Kidney tubule cell (primary cell): ENCODE data around the gene MESP1.
A peak's percentile ranks its signal among the peaks of the same experiment; 100 is the strongest.

ENCODE experiments used
- DNase-seq: peaks from one replicate; pipeline ENCODE4 v3.0.0-alpha.2; 2018; ENCODE audit warnings: low spot score

MESP1 gene

DNA sequence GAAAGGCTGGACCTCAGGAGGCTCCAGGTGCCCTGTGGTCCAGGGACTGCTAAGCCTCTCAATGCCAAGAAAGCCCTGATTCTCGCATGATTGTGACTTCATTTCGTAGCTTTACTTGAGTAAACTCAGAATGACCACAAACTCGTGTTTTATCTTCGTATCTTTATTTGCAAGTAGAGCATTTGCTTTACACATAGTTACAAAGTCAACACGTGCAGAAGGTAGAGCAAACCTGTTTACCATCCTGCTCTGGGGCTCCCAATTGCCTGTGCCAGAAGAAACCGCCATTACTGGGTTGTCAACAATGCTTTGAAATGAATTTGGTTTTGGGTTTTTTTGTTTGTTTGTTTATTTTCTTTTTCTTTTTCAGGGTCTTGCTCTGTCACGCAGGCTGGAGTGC, 5.8 kb upstream of the MESP1 start:
- no peak for DNase-seq

- no peak for DNase-seq
Measured at GRCh38 chr15:89755701-89756100, 4.7 kb upstream of the MESP1 start.

DNA sequence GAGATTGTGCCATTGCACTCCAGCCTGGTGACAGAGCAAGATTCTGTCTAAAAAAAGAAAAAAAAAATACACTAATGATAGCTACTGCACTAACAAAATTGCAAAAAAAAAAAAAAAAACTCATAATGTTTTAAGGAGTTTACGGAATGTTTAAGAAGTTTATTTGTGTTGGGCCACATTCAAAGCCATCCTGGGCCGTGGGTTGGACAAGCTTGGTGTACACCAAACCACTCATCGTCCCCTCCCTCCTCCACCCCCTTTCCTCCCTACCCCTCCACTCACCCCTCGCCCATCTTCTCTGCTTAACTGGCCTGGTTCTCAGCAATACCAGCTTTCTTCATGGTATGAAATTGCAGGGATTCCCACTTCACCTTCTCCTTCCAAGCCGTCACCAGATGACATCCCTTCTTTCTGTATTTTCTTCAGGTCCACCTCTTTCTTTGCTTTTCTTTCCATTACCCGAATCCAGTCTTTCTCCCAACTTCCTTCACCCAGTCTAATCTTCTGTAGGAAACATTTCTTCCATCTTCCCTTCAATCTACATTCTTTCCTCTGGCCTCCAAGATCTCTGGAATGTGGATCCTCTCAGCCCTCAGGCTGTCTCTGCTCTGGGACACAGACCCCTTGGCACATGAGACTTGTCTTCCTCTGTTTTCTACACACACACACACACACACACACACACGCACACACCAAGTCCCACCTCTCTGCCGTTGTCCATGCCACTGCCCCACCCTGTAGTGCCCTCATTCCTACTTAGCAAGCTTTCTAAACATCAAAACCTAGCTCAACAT, 3.5 kb upstream of the MESP1 start:
- no peak for DNase-seq

- no peak for DNase-seq
Measured at GRCh38 chr15:89753855-89754254, 2.8 kb upstream of the MESP1 start.

- no peak for DNase-seq
Measured at GRCh38 chr15:89751748-89752147, 699 bp upstream of the MESP1 start.

- DNase-seq: no peak
Measured at GRCh38 chr15:89749951-89750559, 994 bp downstream of the MESP1 start.

GRCh38 chr15:89749526-89749925, 1.5 kb downstream of the MESP1 start:
- no peak for DNase-seq

- DNase-seq: no peak
Measured at GRCh38 chr15:89749054-89749453, 2.0 kb downstream of the MESP1 start.

DNA sequence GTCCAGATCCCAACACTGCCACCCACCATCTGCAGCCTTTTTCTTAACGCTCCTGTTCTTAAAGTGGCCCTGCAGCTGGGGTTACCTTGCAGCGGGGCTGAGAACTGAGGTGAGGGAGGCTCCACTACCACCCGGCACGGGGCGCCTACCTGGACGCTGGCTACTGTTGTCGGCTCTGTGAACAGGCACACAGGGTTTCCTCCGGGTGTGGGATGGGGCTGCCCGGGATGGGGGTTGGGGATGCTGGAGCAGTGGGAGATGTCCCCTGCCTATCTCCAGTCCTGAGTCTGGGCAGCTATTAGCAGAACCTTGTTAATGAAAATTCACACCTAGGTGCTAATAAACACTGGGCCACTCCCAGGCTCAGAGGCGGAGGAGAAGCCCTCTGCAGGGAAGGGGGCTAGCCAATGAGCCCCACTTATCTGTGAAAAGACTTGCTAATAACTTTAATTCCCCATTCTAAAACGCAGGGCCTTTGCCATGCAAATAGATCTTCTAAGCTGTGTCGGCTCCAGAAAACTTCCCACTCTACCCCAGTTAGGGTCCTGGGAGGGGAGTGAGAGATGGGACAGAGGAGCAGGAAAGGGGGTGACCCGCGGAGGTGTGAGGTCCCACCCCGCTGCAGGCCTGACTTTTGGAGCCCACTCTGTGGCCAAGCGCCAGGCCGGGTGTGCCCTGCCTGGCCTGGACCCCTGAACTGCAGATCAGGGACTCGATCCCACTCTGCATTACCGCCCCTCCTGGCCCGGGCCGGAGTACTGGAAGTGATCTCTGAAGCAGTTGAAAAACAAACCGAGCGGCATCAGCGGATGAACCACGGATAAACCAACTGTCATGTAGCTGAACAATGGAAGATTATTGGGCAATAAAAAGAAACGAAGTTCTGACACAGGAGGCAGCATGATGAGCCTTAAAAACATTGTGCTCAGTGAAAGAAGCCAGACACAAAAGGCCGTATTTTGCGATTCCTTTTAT, 3.1 kb downstream of the MESP1 start:
- no peak for DNase-seq

- no peak for DNase-seq
Measured at GRCh38 chr15:89746386-89746780, 4.7 kb downstream of the MESP1 start.

DNA sequence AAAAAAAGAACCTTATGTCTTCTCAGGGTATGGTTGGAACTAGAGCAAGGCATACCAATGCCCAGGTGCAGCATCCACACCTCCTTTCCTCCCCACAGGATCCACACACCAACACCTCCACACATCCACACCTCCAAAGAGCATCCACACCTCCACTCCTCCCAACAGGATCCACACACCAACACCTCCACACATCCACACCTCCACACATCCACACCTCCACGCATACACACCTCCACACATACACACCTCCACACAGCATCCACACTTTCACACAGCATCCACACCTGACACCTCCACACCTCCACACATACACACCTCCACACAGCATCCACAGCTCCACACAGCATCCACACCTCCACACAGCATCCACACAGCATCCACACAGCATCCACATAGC, 5.3 kb downstream of the MESP1 start:
- DNase-seq: no peak

- no peak for DNase-seq
Measured at GRCh38 chr15:89745131-89745530, 5.9 kb downstream of the MESP1 start.

DNA sequence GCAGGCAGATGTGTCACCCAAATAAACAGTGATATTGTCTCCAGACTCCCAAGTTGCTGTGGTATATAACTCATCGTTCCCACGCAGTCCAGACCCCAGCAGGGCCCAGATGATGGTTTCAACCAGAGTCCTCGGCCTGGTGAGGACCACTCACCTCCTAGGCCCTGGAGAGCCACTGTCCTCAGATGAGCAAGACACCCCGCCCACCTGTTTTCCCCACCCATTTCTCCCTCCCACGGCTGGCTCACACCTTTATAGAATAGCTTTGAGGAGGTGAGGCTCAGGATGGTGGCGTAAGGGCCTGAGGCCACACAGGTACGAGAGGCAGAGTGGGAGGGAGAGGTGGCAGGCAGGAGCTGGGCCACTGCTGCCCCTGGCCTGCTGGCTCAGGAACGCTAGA, 7.5 kb downstream of the MESP1 start:
- no peak for DNase-seq

DNA sequence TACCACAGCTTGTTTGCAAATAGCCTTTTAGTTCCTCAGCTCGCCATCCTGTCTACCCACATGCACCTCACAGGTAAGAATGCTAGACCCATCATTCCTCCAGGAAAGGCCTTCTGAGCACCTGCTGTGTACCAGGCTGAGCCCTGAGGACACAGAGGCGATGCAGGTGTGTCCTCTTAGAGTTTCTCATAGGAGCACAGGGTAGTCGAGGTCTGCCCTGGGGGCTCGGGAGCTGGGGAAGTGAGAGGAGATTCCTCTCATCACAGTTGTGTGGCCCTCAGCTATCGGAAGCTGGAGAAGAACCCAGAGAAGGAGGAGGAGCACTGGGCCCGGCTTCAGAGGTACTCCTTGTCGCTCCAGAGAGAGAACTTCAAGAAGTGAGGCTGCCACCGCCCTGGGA, 8.0 kb downstream of the MESP1 start:
- no peak for DNase-seq

- DNase-seq: peak; percentile 79
Measured at GRCh38 chr15:89740137-89740536, 10.9 kb downstream of the MESP1 start.

- no peak for DNase-seq
Measured at GRCh38 chr15:89735773-89736172, 15.3 kb downstream of the MESP1 start.

GRCh38 chr15:89732451-89733172, 18.4 kb downstream of the MESP1 start:
- DNase-seq: no peak

GRCh38 chr15:89731275-89731674, 19.8 kb downstream of the MESP1 start:
- DNase-seq: no peak

- no peak for DNase-seq
Measured at GRCh38 chr15:89728254-89728653, 22.8 kb downstream of the MESP1 start.

DNA sequence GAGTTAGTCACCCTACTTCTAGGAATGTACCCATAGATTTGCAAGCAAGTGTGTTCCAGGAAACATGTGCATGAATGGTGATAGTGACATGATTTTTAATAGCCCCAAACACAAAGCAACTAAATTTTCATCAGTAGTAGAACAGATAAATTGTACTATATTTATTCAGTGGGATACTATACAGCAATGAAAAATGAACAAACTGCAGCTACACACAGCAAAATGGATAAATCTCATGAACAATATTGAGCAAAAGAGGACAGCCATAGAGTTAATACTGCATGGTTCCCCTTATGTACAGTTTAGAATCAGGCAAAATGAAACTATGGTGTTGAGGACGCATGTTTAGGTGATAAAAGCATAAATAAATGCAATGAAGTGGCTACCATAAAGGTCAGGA, 26.0 kb downstream of the MESP1 start:
- no peak for DNase-seq

GRCh38 chr15:89724621-89725020, 26.4 kb downstream of the MESP1 start:
- DNase-seq: no peak

DNA sequence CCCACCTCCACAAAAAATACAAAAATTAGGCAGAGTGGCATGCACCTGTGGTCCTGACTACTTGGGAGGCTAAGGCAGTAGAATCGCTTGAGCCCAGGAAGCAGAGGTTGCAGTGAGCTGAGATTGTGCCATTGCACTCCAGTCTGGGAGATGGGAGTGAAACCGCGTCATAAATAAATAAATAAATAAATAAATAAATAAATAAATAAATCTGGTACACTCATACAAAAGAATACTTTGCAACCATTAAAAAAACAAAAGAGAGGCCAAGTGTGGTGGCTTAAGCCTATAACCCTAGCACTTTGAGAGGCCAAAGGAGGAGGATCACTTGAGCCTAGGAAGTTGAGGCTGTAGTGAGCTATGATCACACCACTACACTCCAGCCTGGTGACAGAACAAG, 28.0 kb downstream of the MESP1 start:
- no peak for DNase-seq
